Nephron progenitor cell (in vitro differentiated cells): ENCODE measurements around the gene CKMT1B.
A peak's percentile ranks its signal among the peaks of the same experiment; 100 is the strongest.
"Not testable (repeated sequence)": the region's sequence is repeated elsewhere in the genome, so short reads cannot be mapped to it uniquely, and the experiment has no call there.

Experiments
- DNase-seq: peaks from one replicate; pipeline ENCODE4 v3.0.0; 2021
- H3K27ac Mint-ChIP-seq: 2 replicates; pipeline ENCODE4 v1.8.0; 2021; ENCODE audit warnings: mild to moderate bottlenecking, moderate library complexity, mixed read lengths
- H3K27me3 Mint-ChIP-seq: 2 replicates; pipeline ENCODE4 v1.8.0; 2021; ENCODE audit warnings: mild to moderate bottlenecking, low read depth, mixed read lengths; ENCODE audit not compliant: poor library complexity
- H3K36me3 Mint-ChIP-seq: 2 replicates; pipeline ENCODE4 v1.8.0; 2021; ENCODE audit warnings: low read depth, mixed read lengths
- H3K4me1 Mint-ChIP-seq: 2 replicates; pipeline ENCODE4 v1.8.0; 2021; ENCODE audit warnings: mixed read lengths
- H3K4me3 Mint-ChIP-seq: 2 replicates; pipeline ENCODE4 v1.8.0; 2021; ENCODE audit warnings: mild to moderate bottlenecking, moderate library complexity, mixed read lengths
- H3K9me3 Mint-ChIP-seq: 2 replicates; pipeline ENCODE4 v1.8.0; 2021; ENCODE audit warnings: mild to moderate bottlenecking, moderate library complexity, mixed read lengths
- TF ChIP-seq, protein P1 (sequence below): fragments of 200-600 bp; sonication (generic); IDR thresholded peaks from 2 replicates; pipeline ENCODE4 v1.5.0; 2021; ENCODE audit warnings: antibody characterized with exemption

Gene CKMT1B

DNA sequence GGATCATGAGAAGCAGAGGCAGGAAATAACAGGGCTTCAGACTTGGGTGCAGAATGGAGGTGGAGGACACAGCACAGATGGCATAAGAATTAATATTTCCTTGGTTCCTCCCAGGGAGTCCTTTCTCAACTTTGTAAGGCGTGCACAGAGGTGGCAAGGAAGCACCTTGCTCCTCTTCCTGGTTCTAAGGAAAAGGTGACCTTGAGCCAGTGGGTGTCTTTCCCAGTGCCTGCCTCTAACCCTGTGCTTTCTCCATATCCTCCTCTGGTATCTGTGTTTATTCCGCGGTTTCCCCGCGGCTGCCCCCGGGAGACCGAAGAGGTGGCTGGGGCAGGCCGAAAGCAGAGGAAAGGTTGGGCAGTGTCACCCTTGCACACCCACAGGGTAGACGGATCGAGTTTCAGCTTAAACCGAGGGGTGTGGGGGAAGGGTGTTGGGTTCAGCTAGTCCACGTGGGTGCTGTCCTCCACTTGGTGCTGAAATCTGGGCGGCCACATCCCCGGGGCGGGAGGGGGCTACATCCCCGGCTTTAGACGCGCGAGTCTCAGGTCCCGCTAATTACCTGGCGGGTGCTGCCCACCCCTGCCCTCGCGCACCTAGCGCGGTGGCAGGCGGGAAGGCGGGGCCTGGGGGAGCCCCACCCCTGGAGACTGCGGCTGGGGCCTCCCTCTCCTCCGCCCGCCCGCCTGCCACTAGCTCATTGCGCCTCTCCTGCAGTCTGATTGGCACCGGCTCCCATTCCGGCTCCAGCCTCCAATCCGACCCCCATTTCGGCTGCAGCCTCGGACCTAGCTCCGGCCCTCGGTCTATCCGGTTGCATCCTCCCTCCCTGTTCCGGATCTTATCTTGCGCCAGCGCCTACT lies at the start of gene CKMT1B:
Gene CKMT1B (plus strand): TSS at position 700 of the 863 bp plus-strand sequence. CDS start 192 bp downstream, outside the sequence.
- H3K27me3 Mint-ChIP-seq, H3K9me3 Mint-ChIP-seq, H3K4me1 Mint-ChIP-seq, H3K4me3 Mint-ChIP-seq, H3K27ac Mint-ChIP-seq, H3K36me3 Mint-ChIP-seq, DNase-seq: not testable (repeated sequence)

DNA sequence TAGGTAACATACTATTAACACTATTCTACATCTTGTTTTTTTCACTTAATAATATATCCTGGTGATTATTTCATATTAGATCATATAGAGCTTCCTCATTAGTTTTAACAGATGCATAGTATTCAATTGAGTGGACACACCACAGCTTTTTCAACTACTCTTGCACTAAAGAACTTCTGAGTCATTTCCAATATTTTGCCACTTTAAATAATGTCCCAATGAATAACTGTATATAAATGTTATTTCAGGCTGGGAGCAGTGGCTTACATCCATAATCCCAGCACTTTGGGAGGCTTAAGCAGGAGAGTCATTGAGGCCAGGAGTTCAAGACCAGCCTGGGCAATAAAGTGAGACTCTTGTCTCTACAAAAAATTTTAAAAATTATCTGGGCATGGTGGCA lies 49.6 kb upstream of the CKMT1B start:
- TF ChIP-seq, protein P1, sequence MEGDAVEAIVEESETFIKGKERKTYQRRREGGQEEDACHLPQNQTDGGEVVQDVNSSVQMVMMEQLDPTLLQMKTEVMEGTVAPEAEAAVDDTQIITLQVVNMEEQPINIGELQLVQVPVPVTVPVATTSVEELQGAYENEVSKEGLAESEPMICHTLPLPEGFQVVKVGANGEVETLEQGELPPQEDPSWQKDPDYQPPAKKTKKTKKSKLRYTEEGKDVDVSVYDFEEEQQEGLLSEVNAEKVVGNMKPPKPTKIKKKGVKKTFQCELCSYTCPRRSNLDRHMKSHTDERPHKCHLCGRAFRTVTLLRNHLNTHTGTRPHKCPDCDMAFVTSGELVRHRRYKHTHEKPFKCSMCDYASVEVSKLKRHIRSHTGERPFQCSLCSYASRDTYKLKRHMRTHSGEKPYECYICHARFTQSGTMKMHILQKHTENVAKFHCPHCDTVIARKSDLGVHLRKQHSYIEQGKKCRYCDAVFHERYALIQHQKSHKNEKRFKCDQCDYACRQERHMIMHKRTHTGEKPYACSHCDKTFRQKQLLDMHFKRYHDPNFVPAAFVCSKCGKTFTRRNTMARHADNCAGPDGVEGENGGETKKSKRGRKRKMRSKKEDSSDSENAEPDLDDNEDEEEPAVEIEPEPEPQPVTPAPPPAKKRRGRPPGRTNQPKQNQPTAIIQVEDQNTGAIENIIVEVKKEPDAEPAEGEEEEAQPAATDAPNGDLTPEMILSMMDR: no peak
- H3K9me3 Mint-ChIP-seq: peaks cover 32% of the 10 kb centered on the region
- no peak overlapping the region for H3K4me3 Mint-ChIP-seq
- H3K27me3 Mint-ChIP-seq: no peaks in the 10 kb centered on the region
- peaks cover 23% of the 10 kb centered on the region for H3K36me3 Mint-ChIP-seq
- no peak overlapping the region for H3K27ac Mint-ChIP-seq
- DNase-seq: no peak
- no peaks in the 10 kb centered on the region for H3K4me1 Mint-ChIP-seq

DNA sequence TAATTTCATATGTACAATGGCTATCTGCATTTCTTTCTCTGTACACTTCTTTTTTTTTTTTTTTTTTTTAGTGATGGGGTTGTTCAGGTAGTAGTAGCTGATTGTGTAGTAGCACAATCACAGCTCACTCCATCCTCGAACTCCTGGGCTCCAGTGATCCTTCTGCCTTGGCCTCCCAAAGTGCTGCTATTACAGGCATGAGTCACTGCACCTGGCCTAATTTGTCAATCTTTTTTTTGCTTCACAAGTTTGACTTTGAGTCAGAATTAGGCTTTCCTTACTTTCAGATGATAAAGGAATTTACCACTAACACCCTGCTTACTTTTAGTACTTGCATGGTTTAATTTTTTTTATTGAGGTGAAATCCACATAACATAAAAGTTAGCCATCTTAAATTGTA lies 48.4 kb upstream of the CKMT1B start:
- DNase-seq: no peak
- H3K9me3 Mint-ChIP-seq: peaks cover 32% of the 10 kb centered on the region
- H3K27ac Mint-ChIP-seq: no peak overlapping the region
- no peaks in the 10 kb centered on the region for H3K4me1 Mint-ChIP-seq
- H3K27me3 Mint-ChIP-seq: no peaks in the 10 kb centered on the region
- peaks cover 24% of the 10 kb centered on the region for H3K36me3 Mint-ChIP-seq
- TF ChIP-seq, protein P1: no peak
- H3K4me3 Mint-ChIP-seq: no peak overlapping the region

DNA sequence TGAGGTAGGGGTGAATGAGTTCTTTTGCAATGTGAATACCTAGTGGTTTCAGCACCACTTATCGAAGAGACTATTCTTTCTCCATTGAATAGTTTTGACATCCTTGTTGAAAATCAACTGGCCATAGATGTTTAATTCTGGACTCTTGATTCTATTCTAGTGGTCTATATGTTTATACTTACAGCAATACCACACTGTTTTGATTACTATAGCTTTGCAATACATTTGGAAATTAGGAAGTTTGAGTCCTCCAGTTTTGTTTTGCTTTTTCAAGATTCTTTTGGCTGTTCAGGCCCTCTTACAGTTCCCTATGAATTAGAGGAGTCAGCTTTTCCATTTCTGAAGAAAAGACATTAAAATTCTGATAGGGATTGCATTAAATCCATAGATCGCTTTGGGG lies 46.3 kb upstream of the CKMT1B start:
- peaks cover 37% of the 10 kb centered on the region for H3K36me3 Mint-ChIP-seq
- H3K27ac Mint-ChIP-seq: no peak overlapping the region
- no peak overlapping the region for H3K4me3 Mint-ChIP-seq
- peaks cover 28% of the 10 kb centered on the region for H3K9me3 Mint-ChIP-seq
- H3K4me1 Mint-ChIP-seq: no peaks in the 10 kb centered on the region
- no peak for DNase-seq
- no peaks in the 10 kb centered on the region for H3K27me3 Mint-ChIP-seq
- TF ChIP-seq, protein P1: no peak

DNA sequence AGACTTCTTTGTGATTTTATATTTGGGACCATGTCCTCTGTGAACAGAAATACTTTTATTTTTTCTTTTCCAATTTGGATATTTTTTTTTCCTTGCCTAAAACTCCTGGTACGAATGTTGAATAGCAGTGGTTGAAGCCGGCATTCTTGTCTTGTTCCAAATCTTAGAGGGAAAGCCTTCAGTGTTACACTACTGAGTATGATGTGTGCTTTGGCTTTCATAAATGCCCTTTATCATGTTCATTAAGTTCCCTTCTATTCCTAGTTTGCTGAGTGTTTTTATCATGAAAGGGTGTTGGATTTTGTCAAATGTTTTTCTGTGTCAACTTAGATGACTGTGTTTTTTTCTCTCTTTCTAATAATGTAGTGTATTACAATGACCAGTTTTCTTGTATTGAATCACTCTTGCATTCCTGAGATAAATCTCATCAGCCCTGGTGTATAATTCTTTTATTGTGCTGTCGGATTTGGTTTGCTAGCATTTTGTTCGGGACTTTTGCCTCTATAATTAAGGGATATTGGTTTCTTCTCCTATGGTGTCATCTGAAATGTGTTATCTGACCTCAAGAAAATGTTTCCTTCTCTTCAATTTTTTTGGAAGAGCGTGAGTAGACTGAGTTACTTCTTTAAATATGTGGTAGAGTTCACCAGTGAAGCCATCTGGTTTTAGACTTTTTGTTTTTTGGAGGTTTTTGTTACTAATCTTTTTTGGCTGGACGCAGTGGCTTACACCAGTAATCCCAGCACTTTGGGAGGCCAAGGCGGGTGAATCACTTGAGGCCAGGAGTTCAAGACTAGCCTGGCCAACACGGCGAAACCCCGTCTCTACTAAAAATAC lies 43.1 kb upstream of the CKMT1B start:
- no peak for DNase-seq
- H3K27me3 Mint-ChIP-seq: no peaks in the 10 kb centered on the region
- TF ChIP-seq, protein P1: no peak
- H3K4me3 Mint-ChIP-seq: no peak overlapping the region
- peaks cover 37% of the 10 kb centered on the region for H3K36me3 Mint-ChIP-seq
- peaks cover 18% of the 10 kb centered on the region for H3K9me3 Mint-ChIP-seq
- no peaks in the 10 kb centered on the region for H3K4me1 Mint-ChIP-seq
- peak overlapping the region; percentile 41 for H3K27ac Mint-ChIP-seq

DNA sequence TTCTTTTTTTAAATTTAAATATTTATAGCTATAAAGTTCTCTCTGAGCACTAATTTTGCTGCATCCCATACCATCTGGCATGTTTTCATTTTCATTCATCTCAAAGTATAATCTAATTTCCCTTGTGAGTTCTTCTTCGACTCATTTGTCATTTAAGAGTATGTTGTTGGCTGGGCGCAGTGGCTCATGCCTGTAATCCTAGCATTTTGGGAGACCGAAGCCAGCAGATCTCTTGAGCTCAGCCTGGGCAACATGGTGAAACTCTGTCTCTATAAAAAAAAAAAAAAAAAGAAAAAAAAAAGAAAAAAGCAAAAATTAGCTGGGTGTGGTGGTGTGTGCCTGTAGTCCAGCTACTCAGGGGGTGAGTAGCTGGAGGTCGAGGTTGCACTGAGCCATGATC lies 41.6 kb upstream of the CKMT1B start:
- Mint-ChIP-seq H3K36me3 (peaks cover 25% of the 10 kb centered on the region), H3K27me3 (no peaks in the 10 kb centered on the region), H3K27ac (no peak overlapping the region), H3K4me3 (no peak overlapping the region), H3K9me3 (peaks cover 7% of the 10 kb centered on the region), H3K4me1 (no peaks in the 10 kb centered on the region)
- DNase-seq: no peak
- TF ChIP-seq, protein P1: no peak
